ENCODE measurements around the gene FGFR1OP2.
"Not testable (repeated sequence)": the region's sequence is repeated elsewhere in the genome, so short reads cannot be mapped to it uniquely, and the experiment has no call there.

The FGFR1OP2 gene

DNA sequence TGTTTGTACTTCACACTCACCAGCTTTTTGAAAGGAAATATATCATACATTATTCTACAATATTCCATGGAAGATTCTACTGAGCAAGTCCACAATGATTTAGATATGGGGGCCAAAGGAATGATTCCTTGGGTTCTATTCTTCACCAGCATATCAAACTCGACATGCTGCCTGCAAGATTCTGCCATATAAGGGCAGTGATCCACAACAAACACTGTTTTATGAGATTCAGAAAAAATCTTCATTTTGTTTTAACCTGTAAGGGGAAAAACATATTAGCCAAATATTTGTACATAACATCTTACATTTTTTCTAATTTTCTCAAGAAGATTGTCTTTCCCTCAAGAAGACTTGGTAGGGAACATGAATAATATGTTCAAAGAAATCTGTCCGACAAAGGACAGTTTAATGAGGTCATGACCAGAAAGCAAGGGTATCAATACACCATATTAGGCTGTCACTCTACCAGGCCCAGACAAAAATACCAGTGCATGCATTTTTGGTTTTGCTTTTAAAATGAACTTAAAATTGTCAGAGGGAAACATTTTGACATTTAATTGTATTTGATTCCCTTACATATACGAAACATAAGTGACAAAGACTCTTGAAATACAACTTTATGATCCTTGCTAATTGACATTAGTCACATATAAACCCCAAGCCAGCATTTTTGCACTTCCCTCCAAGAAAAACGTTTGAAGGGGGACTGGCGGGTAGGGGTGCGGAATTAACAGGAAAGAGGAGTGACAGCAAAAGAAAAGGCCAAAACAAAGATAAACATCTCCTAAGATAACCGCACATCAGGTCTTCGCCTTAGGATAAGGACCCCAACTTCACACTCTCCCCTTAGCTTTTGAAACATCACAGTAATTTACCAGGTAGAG lies 1.5 kb upstream of the FGFR1OP2 start:
- peak; percentile 46 to 55 for DNase-seq

DNA sequence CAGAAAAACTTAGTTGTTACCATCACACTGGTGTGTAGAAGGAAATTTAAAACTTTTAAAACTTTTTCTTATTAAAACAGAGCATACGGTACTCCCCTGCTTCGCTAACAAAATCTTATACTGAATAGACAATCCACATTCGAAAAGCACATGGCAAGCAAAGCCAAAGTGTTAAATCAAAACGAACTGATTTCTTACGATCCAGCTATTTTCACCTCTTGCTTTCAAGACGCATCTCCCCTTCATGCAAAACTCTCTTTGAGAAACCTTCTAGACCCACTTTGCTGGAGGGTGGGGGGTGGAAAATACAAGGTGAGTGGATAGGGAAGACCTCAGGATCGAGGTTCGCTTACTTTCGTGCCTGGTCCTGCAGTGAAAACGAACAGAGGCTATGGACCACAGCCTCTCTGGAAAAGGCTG lies 817 bp upstream of the FGFR1OP2 start:
- no peak for DNase-seq
- TF ChIP-seq GATA1 (IDR thresholded peaks at IDR 0.05; ENCODE audit: low read depth, low read length) (no peak), POLR2A (IDR thresholded peaks at IDR 0.05; ENCODE audit: low read length) (no peak)

More for the DNA sequence above, 1.5 kb upstream of the FGFR1OP2 start:
- TF ChIP-seq GATA1 (IDR thresholded peaks at IDR 0.05; ENCODE audit: low read depth, low read length) (no peak), POLR2A (IDR thresholded peaks at IDR 0.05; ENCODE audit: low read length) (no peak)

DNA sequence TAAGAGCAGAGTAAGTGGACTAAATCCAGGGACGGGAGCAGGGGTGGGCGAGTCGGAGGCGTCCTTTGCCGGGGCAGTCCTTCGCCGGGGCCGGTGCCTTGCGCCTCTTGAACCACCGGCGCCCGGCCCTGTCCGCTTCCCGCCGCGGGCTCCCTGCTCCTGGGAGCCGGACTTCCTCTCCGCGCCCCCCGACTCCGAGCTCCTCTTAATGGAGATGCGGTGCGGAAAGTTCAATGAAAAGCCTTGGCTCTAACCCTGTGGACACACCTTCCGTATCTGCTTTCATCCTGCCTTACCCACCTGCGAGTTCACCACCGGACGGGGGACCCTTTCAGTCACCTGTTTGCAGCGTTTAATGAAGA lies 412 bp downstream of the FGFR1OP2 start:
- DNase-seq: no peak

DNA sequence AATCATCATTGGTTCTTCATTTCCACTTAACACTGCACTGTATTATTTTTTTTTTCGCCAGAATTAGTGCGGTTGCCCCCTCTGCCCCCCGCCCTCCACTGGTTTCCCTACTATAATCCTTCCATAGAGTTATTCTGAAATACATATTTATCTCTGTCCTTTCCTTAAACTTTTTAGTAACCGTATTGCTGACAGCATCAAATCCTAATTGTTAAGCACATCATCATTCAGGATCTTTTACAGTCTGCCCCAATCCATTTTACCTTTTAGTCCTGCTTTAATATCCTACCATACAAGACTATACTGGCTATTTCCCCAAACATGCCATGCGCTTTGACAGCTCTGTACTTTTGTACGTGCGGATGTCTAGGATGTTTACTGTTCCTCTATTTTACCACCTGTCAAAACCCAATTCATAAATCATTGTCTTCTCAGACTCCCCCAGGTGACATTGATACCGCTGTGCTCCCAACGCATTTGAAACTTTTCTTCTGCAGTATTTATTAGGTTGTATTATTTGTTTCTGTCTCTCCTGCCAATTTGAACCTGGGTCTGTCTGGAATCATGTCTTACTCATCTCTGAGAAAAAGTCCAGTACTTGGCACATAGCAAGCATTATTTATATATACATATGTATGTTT lies 1.0 kb downstream of the FGFR1OP2 start:
- TF ChIP-seq POLR2A (IDR thresholded peaks at IDR 0.05; ENCODE audit: low read length) (no peak), GATA1 (IDR thresholded peaks at IDR 0.05; ENCODE audit: low read depth, low read length) (no peak)
- DNase-seq: peak; percentile 54 to 65

More for the DNA sequence above, 412 bp downstream of the FGFR1OP2 start:
- TF ChIP-seq POLR2A (IDR thresholded peaks at IDR 0.05; ENCODE audit: low read length): peak; percentile 71
- TF ChIP-seq GATA1 (IDR thresholded peaks at IDR 0.05; ENCODE audit: low read depth, low read length): no peak

DNA sequence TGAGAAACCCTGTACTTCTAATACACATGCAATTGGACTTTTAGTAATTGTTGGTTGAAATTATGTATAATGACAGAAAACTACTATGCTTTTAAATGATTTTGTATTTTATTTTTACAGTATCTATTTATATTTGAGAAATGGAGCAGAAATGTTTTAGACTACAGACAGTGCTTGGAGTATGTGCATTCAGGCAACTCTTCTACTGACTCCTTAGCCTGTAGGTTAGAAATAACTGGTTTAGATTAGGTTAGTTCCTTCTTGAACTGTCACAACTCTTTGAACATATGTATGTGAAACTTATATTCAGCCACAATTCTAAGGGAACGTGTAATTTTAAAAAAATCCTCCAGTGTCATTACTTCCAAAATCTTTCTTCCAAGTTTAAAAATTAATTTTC lies 1.7 kb downstream of the FGFR1OP2 start:
- peak; percentile 39 to 53 for DNase-seq
- TF ChIP-seq POLR2A (IDR thresholded peaks at IDR 0.05; ENCODE audit: low read length): no peak
- TF ChIP-seq GATA1 (IDR thresholded peaks at IDR 0.05; ENCODE audit: low read depth, low read length): no peak

DNA sequence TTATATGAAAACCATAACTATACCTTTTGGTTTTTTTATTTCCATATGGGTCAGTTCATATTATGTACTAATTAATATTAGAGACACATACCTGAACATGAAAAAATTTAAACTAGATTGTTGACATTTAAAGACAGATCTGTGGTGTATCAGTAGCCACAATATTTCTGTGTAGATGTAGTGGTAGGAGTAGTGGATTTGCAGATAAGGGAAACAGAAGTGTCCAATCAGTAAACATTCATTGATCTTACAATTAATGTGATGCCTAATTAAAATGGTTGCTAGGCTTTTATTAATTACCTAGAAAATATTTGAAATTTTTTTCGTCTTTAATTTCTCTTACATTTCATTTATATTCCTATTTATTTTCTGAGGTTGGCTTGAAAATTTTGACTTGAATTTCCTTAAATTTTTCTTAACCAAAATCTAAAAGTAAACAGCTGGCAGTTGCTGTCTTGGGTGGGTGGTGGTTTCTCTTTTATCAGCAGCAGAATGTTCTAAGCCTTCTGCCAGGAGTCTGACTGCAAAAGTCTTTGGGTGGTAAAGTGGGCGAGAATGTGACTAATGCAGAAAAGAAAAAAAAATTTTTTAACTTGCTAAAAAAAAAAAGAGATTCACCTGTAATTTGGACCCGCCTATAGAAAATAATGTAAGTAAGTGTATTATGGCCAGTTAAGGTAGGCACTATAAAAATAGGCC lies 2.4 kb downstream of the FGFR1OP2 start:
- peak; percentile 78 to 83 for DNase-seq
- TF ChIP-seq GATA1 (IDR thresholded peaks at IDR 0.05; ENCODE audit: low read depth, low read length) (no peak), POLR2A (IDR thresholded peaks at IDR 0.05; ENCODE audit: low read length) (peak; percentile 51)

DNA sequence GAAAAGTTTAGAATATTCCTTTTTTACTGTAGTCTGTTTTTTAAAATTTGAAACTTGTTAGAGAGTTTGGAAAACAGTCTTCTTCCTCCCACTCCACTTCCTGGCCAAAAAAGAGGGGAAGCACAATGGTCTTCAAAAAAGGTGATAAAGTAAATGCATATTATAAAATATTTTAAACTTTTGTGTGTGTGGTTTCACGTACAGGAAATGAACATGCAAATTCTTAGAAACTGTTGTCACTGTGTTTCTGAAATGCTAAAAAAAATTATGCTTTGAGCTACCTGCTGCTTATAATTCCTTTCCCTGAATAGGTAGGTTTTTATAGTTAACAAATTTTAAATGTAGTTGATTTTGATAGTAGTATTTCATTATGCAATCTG lies 2.9 kb downstream of the FGFR1OP2 start:
- DNase-seq: peak; percentile 33 to 53
- TF ChIP-seq GATA1 (IDR thresholded peaks at IDR 0.05; ENCODE audit: low read depth, low read length) (no peak), POLR2A (IDR thresholded peaks at IDR 0.05; ENCODE audit: low read length) (no peak)

DNA sequence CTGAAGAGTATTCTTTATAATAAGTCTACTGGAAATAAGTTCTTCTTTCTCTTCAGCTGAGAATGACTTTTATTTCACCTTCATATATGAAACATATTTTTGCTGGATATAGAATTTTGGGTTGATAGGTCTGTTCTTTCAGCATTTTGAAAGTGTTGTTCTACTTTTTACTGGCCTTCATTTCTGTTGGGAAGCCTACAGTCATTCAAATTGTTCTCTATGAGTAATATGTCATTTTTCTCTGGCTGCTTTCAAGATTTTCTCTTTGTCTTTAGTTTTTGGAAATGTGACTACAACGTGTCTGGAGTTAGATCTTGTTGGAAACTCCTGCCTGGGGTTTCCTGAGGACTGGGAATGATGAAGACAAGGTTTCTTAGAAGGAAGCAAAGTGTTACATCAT lies 10.0 kb downstream of the FGFR1OP2 start:
- no peak for TF ChIP-seq GATA1 (IDR thresholded peaks at IDR 0.05; ENCODE audit: low read depth, low read length)
- TF ChIP-seq POLR2A (IDR thresholded peaks at IDR 0.05; ENCODE audit: low read length): no peak
- no peak for DNase-seq

DNA sequence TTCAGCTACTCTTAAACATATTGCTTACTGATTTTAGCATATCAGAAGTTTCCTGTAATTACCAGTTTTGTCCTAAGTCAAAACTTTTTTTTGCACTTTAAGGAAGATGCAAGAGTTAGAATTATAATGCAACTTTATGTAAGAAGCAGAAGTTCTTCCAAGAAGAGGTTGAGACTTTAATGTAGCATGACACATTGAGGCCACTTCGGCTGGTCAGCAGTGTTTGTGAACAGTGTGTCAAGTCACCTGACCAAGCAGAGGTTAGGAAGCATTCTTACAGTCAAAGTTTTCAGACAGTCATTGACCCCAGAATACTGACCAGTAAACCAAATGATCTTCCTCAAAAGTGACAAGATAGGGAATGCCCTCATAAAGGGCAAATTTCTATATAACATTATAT lies 15.2 kb downstream of the FGFR1OP2 start:
- TF ChIP-seq GATA1 (IDR thresholded peaks at IDR 0.05; ENCODE audit: low read depth, low read length) (no peak), POLR2A (IDR thresholded peaks at IDR 0.05; ENCODE audit: low read length) (no peak)
- DNase-seq: peak; percentile 3 to 28

DNA sequence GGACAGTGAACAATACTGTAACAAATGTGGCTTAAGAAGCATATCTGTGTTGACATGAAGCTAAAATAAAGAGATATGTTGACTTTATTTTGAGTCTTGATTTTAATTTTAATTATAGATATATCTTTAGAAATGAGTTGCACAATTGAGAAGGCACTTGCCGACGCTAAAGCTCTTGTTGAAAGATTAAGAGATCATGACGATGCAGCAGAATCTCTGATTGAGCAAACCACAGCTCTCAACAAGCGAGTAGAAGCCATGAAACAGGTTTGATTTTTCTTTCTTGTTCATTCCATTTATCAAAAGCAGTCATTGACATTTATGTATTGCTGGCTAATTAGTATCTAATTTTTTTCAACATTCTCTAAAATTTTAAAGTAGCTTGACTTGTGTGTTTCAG lies 15.8 kb downstream of the FGFR1OP2 start:
- TF ChIP-seq GATA1 (IDR thresholded peaks at IDR 0.05; ENCODE audit: low read depth, low read length) (no peak), POLR2A (IDR thresholded peaks at IDR 0.05; ENCODE audit: low read length) (no peak)
- no peak for DNase-seq

DNA sequence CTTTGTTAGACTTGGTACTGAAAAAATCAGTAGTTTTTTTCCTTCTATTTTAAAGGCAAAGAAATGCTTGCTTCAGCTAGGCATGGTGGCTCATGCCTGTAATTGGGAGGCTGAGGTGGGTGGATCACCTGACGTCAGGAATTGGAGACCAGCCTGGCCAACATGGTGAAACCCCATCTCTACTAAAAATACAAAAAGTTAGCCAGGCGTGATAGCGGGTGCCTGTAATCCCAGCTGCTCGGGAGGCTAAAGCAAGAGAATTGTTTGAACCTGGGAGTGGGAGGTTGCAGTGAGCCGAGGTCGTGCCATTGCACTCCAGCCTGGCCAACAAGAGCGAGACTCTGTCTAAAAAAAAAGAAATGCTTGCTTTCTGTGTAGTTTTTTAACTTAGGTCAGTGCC lies 23.1 kb downstream of the FGFR1OP2 start:
- not testable (repeated sequence) for DNase-seq

DNA sequence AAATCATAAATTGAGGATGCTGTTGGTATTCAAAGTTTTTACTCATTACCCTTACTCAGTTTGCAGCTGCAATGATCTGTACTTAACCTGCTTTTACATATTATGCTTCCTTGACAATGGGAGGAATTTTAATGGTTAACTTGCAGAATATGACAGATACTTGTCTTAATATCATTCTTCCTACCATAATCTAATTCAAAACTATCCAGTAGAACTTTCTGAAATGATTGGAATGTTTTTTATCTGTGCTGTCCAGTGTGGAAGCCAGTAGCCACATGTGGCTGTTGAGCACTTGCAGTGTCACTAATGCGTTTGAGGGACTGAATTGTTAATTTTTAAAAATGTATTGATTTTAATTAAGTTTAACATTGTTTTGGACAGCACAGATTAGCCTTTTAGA lies 23.5 kb downstream of the FGFR1OP2 start:
- no peak for TF ChIP-seq POLR2A (IDR thresholded peaks at IDR 0.05; ENCODE audit: low read length)
- no peak for TF ChIP-seq GATA1 (IDR thresholded peaks at IDR 0.05; ENCODE audit: low read depth, low read length)
- DNase-seq: no peak

DNA sequence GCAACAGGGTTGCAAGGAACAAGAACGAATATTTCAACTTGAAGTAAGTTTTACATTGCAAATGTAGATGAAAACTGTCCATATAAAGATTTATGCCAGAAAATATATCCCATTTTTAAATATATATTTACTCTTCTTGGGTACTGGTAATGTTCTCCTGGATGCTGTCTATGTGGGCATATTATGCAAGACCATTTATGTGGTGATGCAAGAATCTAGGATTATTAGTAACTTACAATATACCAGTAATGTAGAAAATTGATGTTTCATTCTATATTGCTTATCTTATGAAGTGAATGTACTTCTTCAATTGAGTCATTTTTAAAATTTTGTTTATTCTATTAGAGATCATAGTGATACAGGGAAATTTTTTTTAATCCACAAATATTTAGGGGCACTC lies 25.1 kb downstream of the FGFR1OP2 start:
- no peak for TF ChIP-seq POLR2A (IDR thresholded peaks at IDR 0.05; ENCODE audit: low read length)
- TF ChIP-seq GATA1 (IDR thresholded peaks at IDR 0.05; ENCODE audit: low read depth, low read length): no peak
- DNase-seq: peak in 1 of 2 experiments; percentile 45

DNA sequence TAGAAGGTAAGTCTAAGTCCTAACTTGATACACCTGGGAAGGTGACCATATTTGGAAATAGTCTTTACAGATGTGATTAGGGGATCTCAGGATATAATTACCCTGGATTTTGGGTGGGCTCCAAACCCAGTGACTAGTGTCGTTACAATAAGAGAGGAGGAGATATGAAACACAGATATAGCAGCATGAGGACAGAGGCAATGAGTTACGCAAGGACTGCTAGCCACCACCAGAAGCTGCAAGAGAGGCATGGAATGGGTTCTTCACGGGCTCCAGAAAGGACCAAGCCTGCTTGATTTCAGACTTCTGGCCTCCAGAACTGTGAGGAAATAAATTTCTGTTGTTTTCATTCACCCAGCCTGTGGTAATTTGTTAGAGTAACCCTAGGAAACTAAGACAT lies 28.6 kb downstream of the FGFR1OP2 start:
- TF ChIP-seq POLR2A (IDR thresholded peaks at IDR 0.05; ENCODE audit: low read length) (no peak), GATA1 (IDR thresholded peaks at IDR 0.05; ENCODE audit: low read depth, low read length) (no peak)
- peak; percentile 9 for DNase-seq
